Measurements from ENCODE around the gene ADAMTSL1.

The ADAMTSL1 gene

DNA sequence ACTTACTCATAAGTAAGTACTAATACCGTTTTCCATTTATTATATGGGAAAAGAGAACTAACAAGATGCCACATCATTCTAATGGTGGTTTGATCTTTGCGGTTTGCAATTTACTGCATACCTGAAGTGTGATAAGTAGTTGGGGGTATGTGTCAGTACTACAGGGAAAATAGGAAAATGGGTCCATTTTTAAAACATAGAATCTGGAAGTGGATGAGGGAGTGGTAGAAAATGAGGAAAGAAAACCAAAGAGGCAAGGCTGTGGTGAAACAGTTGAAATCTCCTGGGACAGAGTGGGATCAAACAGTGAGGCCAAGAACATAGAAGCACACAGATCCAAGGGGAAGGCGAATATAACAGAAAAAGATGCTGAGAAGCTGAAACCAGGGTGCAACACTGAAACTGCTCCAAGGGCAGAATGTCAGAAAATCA lies 6.7 kb downstream of the ADAMTSL1 start:
- Histone ChIP-seq H3K4me1 (ENCODE audit: insufficient read depth, low read length) (no peaks in the 10 kb centered on the region), H3K36me3 (ENCODE audit: insufficient read depth, low read length) (no peaks in the 10 kb centered on the region), H3K4me3 (ENCODE audit: low read depth in 1 of 2, low read length in 2 of 2) (no peak overlapping the region), H3K4me2 (ENCODE audit: insufficient read depth, low read length) (no peak overlapping the region), H3K27me3 (ENCODE audit: insufficient read depth, low read length, poor library complexity) (peaks cover 3% of the 10 kb centered on the region), H3K9ac (ENCODE audit: low read depth, low read length) (no peak overlapping the region), H3K27ac (ENCODE audit: low read length) (no peak overlapping the region), H3K79me2 (ENCODE audit: insufficient read depth, low read length) (no peaks in the 10 kb centered on the region), H4K20me1 (ENCODE audit: insufficient read depth, low read length) (no peaks in the 10 kb centered on the region), H3K9me3 (ENCODE audit: insufficient read depth, low read length, severe bottlenecking) (no peaks in the 10 kb centered on the region), H2AFZ (ENCODE audit: low read depth, low read length) (no peak overlapping the region)
- TF ChIP-seq, protein P1, sequence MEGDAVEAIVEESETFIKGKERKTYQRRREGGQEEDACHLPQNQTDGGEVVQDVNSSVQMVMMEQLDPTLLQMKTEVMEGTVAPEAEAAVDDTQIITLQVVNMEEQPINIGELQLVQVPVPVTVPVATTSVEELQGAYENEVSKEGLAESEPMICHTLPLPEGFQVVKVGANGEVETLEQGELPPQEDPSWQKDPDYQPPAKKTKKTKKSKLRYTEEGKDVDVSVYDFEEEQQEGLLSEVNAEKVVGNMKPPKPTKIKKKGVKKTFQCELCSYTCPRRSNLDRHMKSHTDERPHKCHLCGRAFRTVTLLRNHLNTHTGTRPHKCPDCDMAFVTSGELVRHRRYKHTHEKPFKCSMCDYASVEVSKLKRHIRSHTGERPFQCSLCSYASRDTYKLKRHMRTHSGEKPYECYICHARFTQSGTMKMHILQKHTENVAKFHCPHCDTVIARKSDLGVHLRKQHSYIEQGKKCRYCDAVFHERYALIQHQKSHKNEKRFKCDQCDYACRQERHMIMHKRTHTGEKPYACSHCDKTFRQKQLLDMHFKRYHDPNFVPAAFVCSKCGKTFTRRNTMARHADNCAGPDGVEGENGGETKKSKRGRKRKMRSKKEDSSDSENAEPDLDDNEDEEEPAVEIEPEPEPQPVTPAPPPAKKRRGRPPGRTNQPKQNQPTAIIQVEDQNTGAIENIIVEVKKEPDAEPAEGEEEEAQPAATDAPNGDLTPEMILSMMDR (IDR thresholded peaks at IDR 0.05; ENCODE audit: borderline replicate concordance, extremely low read depth, low read length, poor library complexity, severe bottlenecking), result no peak
- no peak for TF ChIP-seq EZH2 (IDR thresholded peaks at IDR 0.05; ENCODE audit: borderline replicate concordance, low read depth, low read length, severe bottlenecking)
- DNase-seq (no peak), ATAC-seq (ENCODE audit: insufficient read depth, low read depth) (no peak)

DNA sequence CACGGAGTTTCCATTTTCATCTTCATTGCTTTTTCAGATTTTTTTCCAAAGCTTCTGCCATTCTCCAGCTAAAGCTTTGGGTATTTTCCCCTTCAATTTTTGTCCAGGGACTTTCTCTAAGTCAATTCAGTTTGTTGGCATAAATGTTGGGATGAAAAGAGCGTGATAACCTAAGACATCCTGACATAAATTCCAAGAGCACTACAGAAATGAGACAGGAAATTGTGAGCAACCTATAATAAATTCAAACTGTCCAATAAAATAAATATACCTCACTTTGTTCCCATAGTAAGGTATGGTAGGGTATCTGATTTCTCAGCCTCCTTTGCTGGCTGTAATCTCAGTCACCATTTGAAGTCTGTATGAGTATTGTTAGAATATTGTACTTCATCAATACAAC lies 8.4 kb downstream of the ADAMTSL1 start:
- Histone ChIP-seq H3K27ac (ENCODE audit: low read length) (no peak overlapping the region), H3K9ac (ENCODE audit: low read depth, low read length) (no peak overlapping the region), H2AFZ (ENCODE audit: low read depth, low read length) (no peak overlapping the region), H3K9me3 (ENCODE audit: insufficient read depth, low read length, severe bottlenecking) (no peaks in the 10 kb centered on the region), H3K79me2 (ENCODE audit: insufficient read depth, low read length) (no peaks in the 10 kb centered on the region), H3K4me2 (ENCODE audit: insufficient read depth, low read length) (no peak overlapping the region), H3K4me1 (ENCODE audit: insufficient read depth, low read length) (no peaks in the 10 kb centered on the region), H3K4me3 (ENCODE audit: low read depth in 1 of 2, low read length in 2 of 2) (no peak overlapping the region), H3K36me3 (ENCODE audit: insufficient read depth, low read length) (no peaks in the 10 kb centered on the region), H4K20me1 (ENCODE audit: insufficient read depth, low read length) (no peaks in the 10 kb centered on the region), H3K27me3 (ENCODE audit: insufficient read depth, low read length, poor library complexity) (peaks cover 1% of the 10 kb centered on the region)
- ATAC-seq (ENCODE audit: insufficient read depth, low read depth) (no peak), DNase-seq (no peak)
- TF ChIP-seq, protein P1 (IDR thresholded peaks at IDR 0.05; ENCODE audit: borderline replicate concordance, extremely low read depth, low read length, poor library complexity, severe bottlenecking), result no peak
- TF ChIP-seq EZH2 (IDR thresholded peaks at IDR 0.05; ENCODE audit: borderline replicate concordance, low read depth, low read length, severe bottlenecking), result no peak

DNA sequence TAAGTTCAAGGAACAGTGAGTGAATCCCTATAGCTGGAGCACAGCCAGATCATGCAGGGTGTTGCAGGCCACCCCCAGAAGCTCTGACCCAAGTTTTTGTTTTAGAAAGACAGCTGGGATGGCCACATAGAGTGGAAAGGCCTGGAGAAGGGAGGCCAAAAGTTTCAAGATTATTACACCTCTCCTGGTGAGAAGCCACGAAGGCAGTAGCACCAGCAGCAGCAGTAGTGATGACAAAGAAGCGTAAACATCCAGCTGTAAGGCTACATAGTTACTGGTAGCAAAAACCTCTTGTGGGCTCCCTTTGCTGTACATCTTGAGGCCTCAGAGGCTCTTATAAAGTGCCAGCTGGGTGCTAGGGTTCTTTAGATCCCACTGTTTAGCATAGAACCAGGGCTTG lies 11.8 kb downstream of the ADAMTSL1 start:
- TF ChIP-seq EZH2 (IDR thresholded peaks at IDR 0.05; ENCODE audit: borderline replicate concordance, low read depth, low read length, severe bottlenecking), result no peak
- TF ChIP-seq, protein P1 (IDR thresholded peaks at IDR 0.05; ENCODE audit: borderline replicate concordance, extremely low read depth, low read length, poor library complexity, severe bottlenecking), result no peak
- H2AFZ ChIP-seq (ENCODE audit: low read depth, low read length), result no peak overlapping the region

GRCh38 chr9:18487611-18488010 lies 13.7 kb downstream of the ADAMTSL1 start:
- Histone ChIP-seq H3K27me3 (ENCODE audit: insufficient read depth, low read length, poor library complexity) (peaks cover 9% of the 10 kb centered on the region), H3K4me3 (ENCODE audit: low read depth in 1 of 2, low read length in 2 of 2) (no peak overlapping the region), H3K4me2 (ENCODE audit: insufficient read depth, low read length) (no peak overlapping the region), H3K4me1 (ENCODE audit: insufficient read depth, low read length) (no peaks in the 10 kb centered on the region), H3K36me3 (ENCODE audit: insufficient read depth, low read length) (no peaks in the 10 kb centered on the region), H3K9ac (ENCODE audit: low read depth, low read length) (no peak overlapping the region), H3K27ac (ENCODE audit: low read length) (no peak overlapping the region), H4K20me1 (ENCODE audit: insufficient read depth, low read length) (no peaks in the 10 kb centered on the region), H3K79me2 (ENCODE audit: insufficient read depth, low read length) (no peaks in the 10 kb centered on the region), H2AFZ (ENCODE audit: low read depth, low read length) (no peak overlapping the region), H3K9me3 (ENCODE audit: insufficient read depth, low read length, severe bottlenecking) (no peaks in the 10 kb centered on the region)
- TF ChIP-seq, protein P1 (IDR thresholded peaks at IDR 0.05; ENCODE audit: borderline replicate concordance, extremely low read depth, low read length, poor library complexity, severe bottlenecking), result no peak
- no peak for TF ChIP-seq EZH2 (IDR thresholded peaks at IDR 0.05; ENCODE audit: borderline replicate concordance, low read depth, low read length, severe bottlenecking)
- DNase-seq (no peak), ATAC-seq (ENCODE audit: insufficient read depth, low read depth) (no peak)

More for the DNA sequence above, 11.8 kb downstream of the ADAMTSL1 start:
- no peak for DNase-seq
- H3K4me3 ChIP-seq (ENCODE audit: low read depth in 1 of 2, low read length in 2 of 2), result no peak overlapping the region
- H4K20me1 ChIP-seq (ENCODE audit: insufficient read depth, low read length), result no peaks in the 10 kb centered on the region
- H3K4me1 ChIP-seq (ENCODE audit: insufficient read depth, low read length), result no peaks in the 10 kb centered on the region
- peaks cover 9% of the 10 kb centered on the region for H3K27me3 ChIP-seq (ENCODE audit: insufficient read depth, low read length, poor library complexity)
- no peaks in the 10 kb centered on the region for H3K79me2 ChIP-seq (ENCODE audit: insufficient read depth, low read length)
- H3K27ac ChIP-seq (ENCODE audit: low read length), result no peak overlapping the region
- no peaks in the 10 kb centered on the region for H3K9me3 ChIP-seq (ENCODE audit: insufficient read depth, low read length, severe bottlenecking)
- no peaks in the 10 kb centered on the region for H3K36me3 ChIP-seq (ENCODE audit: insufficient read depth, low read length)
- ATAC-seq (ENCODE audit: insufficient read depth, low read depth), result no peak
- no peak overlapping the region for H3K4me2 ChIP-seq (ENCODE audit: insufficient read depth, low read length)
- no peak overlapping the region for H3K9ac ChIP-seq (ENCODE audit: low read depth, low read length)

Data from DND-41 (cell line).